Neuron (in vitro differentiated cells): ENCODE measurements around the gene MARCHF3.
"Not testable (repeated sequence)": the region's sequence is repeated elsewhere in the genome, so short reads cannot be mapped to it uniquely, and the experiment has no call there.

Experiments
- H2AFZ ChIP-seq: one replicate; pipeline ENCODE4 v1.6.1; 2013; ENCODE audit warnings: low read depth, mild to moderate bottlenecking, inconsistent platforms, low read length, moderate library complexity
- H3K27me3 ChIP-seq: one replicate; pipeline ENCODE4 v1.6.1; 2013; ENCODE audit warnings: low read length; ENCODE audit not compliant: insufficient read depth
- H3K36me3 ChIP-seq: one replicate; pipeline ENCODE4 v1.6.1; 2013; ENCODE audit warnings: low read length; ENCODE audit not compliant: insufficient read depth
- H3K4me1 ChIP-seq: one replicate; pipeline ENCODE4 v1.6.1; 2013; ENCODE audit warnings: low read length; ENCODE audit not compliant: insufficient read depth
- H3K4me3 ChIP-seq: 2 replicates; pipeline ENCODE4 v1.5.1; 2013; ENCODE audit warnings: mild to moderate bottlenecking, low read length, moderate library complexity
- H3K9me3 ChIP-seq: one replicate; pipeline ENCODE4 v1.6.1; 2013; ENCODE audit warnings: low read length

Gene MARCHF3

DNA sequence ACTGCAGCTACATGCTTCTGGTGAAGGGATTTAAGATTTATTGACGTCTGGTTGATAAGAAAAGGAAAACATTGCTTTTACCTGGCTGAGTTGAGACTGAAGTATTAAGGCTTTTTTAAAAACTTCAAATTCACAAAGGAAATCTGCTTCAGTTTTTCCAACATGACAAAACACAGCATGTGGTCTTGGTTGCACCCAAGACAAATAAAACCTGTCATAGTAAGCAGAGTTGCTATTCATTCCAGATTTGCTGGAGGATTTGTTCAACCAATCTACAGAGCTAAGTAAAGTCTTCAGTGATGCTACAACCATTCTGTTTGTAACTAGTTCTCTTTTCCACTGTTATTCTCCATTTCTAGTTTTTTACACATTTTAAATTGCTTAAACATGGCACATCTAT is 31.6 kb upstream of the MARCHF3 start:
- Histone ChIP-seq H3K4me1 (peaks cover 20% of the 10 kb centered on the region), H3K4me3 (no peak overlapping the region), H2AFZ (no peak overlapping the region), H3K27me3 (no peaks in the 10 kb centered on the region), H3K9me3 (no peaks in the 10 kb centered on the region), H3K36me3 (no peaks in the 10 kb centered on the region)

DNA sequence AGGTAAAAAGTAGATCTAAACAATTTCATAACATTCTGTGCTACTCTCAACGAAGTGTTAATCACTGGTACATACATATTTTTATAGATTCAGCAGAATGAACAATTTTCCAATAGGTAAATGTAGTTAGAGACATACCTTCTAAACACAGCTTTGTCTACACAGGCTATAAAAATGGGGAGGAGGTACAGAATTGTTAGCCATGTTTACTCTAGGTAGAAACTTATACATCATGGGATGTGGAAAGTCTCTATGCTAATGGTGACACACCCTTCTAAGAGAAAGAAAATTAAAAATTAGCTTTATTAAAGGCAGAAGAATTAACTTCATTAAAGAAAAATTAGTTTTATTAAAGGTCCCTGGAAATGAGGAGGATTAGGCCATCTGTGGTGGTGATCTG is 31.2 kb upstream of the MARCHF3 start:
- H3K27me3 ChIP-seq, result no peaks in the 10 kb centered on the region
- no peaks in the 10 kb centered on the region for H3K9me3 ChIP-seq
- H3K4me1 ChIP-seq, result peaks cover 20% of the 10 kb centered on the region
- no peaks in the 10 kb centered on the region for H3K36me3 ChIP-seq
- no peak overlapping the region for H2AFZ ChIP-seq
- H3K4me3 ChIP-seq, result no peak overlapping the region

DNA sequence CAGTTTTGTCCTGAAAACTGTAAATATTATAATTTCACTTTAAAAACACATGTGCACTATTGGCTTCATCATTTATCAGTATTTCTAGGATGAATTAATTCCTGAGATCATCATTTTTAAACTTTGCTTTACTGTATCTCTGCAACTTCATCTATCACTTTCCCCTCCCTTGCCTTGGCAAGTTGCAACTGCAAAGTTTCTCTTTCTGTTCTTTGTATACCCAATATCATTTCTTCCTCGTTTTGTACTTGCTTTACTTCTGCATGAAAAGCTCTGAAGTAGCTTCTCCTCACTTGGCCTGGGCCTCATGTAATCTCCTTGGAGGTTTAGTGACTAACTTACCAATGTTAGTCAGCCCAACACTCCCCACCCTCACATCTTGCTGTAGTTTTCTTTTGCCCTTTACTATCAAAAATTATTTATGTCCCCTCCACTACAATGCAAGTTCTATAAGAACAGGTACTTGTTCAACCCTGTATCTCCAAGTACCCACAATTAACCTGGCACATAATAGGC is 30.2 kb upstream of the MARCHF3 start:
- Histone ChIP-seq H3K36me3 (no peaks in the 10 kb centered on the region), H3K4me1 (peaks cover 20% of the 10 kb centered on the region), H3K9me3 (no peaks in the 10 kb centered on the region), H2AFZ (no peak overlapping the region), H3K4me3 (no peak overlapping the region), H3K27me3 (no peaks in the 10 kb centered on the region)

DNA sequence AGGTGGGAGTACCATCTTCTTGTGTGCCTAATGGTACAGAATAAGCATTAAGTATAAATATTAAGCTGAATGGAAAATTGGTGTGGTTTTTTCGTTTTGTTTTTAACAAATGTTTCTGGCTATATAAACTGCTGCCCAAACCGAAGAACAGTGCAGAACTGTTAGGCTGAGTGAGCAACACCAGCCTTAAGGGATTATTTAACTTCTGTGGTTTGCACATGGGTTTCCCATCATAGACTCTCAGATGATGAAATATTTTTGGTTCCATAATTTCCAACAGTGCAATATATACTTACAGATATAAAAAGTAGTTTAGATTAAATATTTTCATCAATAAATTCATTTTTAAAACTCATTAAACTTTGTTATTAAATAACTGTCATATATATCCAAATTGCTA is 26.5 kb upstream of the MARCHF3 start:
- Histone ChIP-seq H3K27me3 (no peaks in the 10 kb centered on the region), H3K36me3 (no peaks in the 10 kb centered on the region), H2AFZ (no peak overlapping the region), H3K9me3 (no peaks in the 10 kb centered on the region), H3K4me3 (no peak overlapping the region), H3K4me1 (no peaks in the 10 kb centered on the region)

DNA sequence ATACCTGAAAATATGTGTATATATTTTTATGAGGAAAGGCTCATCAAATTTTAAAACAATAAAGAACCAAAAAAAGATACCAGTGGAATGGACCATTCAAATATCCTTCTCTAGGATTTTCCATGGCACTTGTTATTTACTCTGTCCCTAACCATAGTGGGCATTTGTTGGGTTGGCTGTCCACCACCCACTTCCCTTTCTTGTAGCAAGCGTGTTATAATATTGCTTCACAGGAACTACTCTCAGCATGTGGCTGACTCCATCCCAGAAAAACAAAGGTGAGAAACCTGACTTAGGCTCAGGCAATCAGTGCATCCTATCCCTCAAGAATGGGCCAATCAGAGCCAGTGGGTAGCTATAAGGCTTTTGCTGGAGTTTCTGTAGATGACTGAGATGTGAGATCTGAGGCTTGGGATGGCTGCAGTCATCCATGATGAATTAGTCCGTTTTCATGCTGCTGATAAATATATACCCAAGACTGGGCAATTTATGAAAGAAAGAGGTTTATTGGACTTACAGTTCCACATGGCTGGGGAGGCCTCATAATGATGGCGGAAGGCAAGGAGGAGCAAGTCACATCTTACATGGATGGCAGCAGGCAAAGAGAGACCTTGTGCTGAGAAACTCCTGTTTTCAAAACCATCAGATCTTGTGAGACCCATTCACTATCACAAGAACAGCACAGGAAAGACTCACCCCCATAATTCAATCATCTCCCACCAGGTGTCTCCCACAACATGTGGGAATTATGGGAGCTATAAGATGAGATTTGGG is 25.7 kb upstream of the MARCHF3 start:
- H3K9me3 ChIP-seq, result no peaks in the 10 kb centered on the region
- no peaks in the 10 kb centered on the region for H3K36me3 ChIP-seq
- H2AFZ ChIP-seq, result no peak overlapping the region
- H3K4me3 ChIP-seq, result no peak overlapping the region
- no peaks in the 10 kb centered on the region for H3K4me1 ChIP-seq
- H3K27me3 ChIP-seq, result no peaks in the 10 kb centered on the region

DNA sequence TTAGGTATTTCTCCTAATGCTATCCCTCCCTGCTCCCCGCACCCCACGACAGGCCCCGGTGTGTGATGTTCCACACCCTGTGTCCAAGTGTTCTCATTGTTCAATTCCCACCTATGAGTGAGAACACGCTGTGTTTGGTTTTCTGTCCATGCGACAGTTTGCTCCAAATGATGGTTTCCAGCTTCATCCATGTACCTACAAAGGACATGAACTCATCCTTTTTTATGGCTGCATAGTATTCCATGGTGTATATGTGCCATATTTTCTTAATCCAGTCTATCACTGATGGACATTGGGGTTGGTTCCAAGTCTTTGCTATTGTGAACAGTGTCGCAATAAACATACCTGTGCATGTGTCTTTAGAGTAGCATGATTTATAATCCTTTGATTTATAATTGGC is 23.2 kb upstream of the MARCHF3 start:
- H3K27me3 ChIP-seq, H2AFZ ChIP-seq, H3K4me1 ChIP-seq, H3K9me3 ChIP-seq, H3K4me3 ChIP-seq, H3K36me3 ChIP-seq: not testable (repeated sequence)

DNA sequence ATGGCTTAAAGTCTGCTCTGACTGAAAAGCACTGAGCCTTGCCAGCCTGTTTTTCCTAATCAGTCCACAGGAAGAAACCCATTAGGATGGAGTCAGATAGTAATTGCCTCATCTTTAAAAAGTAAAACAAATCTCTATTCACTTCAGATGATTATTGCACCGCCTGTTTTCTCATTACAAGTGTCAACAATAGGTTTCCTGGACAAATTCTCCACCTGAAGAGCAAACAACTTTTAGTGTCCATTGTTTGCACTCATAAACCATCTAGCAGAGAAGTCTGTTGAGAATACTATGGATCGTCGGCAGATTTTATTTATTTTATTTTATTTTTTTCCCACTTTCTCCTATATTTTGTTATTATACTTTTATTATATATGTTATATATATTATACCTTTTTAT is 22.7 kb upstream of the MARCHF3 start:
- Histone ChIP-seq H3K4me3 (no peak overlapping the region), H3K4me1 (no peaks in the 10 kb centered on the region), H2AFZ (no peak overlapping the region), H3K9me3 (no peaks in the 10 kb centered on the region), H3K27me3 (no peaks in the 10 kb centered on the region), H3K36me3 (no peaks in the 10 kb centered on the region)

DNA sequence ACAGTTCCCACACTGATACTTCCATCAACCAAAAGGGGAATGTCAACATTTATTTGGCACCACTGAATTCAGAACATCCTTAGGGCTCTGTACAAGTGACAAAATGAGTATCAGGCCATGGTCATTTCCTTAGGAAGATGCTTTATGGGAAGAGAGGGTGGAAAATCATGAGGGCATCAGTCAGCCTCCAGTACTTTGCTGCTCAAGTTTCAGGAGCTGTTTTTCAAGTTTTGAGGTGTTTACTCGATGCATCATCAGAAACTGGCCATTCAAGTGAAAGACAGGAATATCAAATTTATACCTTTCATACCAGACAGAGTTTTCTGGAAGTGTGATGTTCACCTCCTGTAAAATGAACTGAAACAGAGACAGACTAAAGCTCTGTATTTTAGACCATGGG is 21.2 kb upstream of the MARCHF3 start:
- no peaks in the 10 kb centered on the region for H3K9me3 ChIP-seq
- no peaks in the 10 kb centered on the region for H3K27me3 ChIP-seq
- no peak overlapping the region for H2AFZ ChIP-seq
- H3K36me3 ChIP-seq, result no peaks in the 10 kb centered on the region
- H3K4me3 ChIP-seq, result no peak overlapping the region
- no peaks in the 10 kb centered on the region for H3K4me1 ChIP-seq

DNA sequence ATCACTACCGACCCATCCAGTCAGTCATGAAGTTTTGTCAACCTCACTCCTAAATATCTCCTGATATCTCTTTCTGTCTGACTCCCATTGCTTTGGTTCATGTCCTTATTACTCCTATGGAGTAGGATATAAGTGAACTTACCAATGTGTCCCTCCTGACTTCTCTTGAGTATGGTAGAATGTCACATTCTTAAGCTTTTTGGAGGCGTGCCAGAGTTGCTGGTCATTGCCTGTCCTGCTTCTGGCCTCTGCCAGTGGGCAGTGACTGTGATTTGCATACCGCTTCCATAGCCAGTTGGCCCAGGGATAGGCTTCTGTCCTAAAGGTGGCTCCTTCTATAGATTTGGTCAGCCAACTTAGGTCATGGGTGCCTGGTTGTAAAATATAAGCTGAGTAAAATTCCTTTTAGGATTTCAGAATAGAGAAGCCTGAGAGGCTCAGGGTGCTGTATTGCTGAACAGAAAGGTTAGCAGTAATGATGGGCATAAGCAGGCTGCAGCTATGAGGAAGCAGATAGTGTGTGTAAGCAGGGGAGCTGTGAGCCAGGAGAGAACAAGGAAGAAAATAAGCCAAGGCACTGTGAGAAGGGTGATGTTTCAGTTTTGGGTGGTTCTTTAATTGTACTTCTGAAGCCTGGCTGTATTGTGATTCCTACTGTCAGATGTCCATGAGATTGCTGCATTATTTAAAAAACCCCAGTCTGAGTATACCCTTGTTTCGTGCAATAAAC is 16.1 kb upstream of the MARCHF3 start:
- H3K36me3 ChIP-seq, result no peaks in the 10 kb centered on the region
- H3K27me3 ChIP-seq, result no peaks in the 10 kb centered on the region
- H3K4me1 ChIP-seq, result peaks cover 10% of the 10 kb centered on the region
- H3K4me3 ChIP-seq, result no peak overlapping the region
- H2AFZ ChIP-seq, result no peak overlapping the region
- H3K9me3 ChIP-seq, result no peaks in the 10 kb centered on the region

DNA sequence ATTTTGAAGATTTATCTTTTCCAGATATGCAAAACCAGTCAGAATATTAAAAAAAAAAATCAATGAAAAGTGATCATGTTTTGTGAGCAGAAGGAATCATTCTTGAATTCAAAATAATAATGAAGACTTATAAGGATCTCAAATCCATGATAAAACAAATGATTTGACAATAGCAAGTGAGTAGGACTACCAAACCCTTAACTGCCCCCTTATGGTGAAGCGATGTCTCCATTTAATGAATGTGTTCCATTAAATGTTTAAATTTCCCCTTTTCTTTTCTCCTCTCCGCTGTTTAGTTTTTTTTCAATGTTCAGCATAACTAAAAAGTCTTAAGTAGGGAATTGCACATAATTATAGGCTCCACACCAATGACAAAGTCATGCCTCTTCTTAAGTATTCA is 12.2 kb upstream of the MARCHF3 start:
- Histone ChIP-seq H2AFZ (no peak overlapping the region), H3K9me3 (no peaks in the 10 kb centered on the region), H3K4me1 (peaks cover 10% of the 10 kb centered on the region), H3K4me3 (no peak overlapping the region), H3K27me3 (no peaks in the 10 kb centered on the region), H3K36me3 (no peaks in the 10 kb centered on the region)

DNA sequence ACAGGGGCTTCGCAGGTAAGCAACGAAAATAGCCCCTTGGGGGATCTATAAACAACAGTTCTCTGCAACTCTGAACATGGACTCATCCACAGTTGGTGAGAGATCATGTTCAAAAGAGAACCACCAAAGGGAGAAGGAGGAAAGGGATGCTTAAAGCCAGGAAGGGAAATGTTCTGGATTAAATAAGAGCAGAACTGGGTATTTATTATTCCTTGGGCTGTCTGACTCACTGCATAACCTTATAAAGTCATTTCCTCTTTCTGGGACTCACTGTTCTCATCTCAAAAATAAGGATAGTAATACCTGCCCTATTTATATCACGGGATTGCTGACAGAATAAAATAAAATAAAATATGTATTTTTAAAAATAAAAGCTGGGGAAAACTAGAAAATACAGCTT is 11.2 kb upstream of the MARCHF3 start:
- no peaks in the 10 kb centered on the region for H3K27me3 ChIP-seq
- H2AFZ ChIP-seq, result no peak overlapping the region
- H3K9me3 ChIP-seq, result no peaks in the 10 kb centered on the region
- no peak overlapping the region for H3K4me3 ChIP-seq
- no peaks in the 10 kb centered on the region for H3K36me3 ChIP-seq
- H3K4me1 ChIP-seq, result peaks cover 10% of the 10 kb centered on the region

DNA sequence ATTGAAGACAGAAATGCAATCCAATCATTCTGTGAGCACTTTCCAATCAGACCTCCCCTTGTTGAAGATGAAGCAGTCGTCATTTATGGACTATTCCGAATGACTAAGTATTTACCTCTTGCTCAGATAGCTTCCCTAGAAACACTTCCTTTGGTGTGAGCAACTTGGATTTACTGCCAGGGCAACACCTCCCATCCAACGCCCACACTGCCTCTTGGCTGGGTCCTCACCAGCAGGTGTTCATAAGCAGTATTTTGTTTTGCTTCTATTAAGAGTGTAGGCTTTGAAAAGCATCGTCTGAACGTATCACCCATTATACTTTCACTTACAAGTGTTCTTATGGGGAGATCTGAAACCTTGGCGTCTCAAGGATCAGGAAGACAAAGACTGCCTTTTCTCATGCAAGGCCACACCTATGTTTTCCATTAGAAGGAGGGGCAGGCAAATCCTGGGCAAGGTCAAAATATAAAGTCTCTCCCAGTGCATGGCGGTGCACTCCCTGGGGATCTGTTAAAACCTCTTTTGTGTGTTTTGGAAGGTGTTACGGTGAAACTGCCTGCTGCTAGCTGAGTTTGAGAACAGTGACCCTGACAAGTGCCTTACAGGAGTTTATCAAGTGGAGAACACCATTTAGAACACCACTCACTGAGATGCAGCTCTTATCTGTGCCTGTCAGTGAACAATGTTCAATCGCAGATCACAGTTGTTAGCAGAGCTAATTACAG is 10.6 kb upstream of the MARCHF3 start:
- no peaks in the 10 kb centered on the region for H3K9me3 ChIP-seq
- no peaks in the 10 kb centered on the region for H3K27me3 ChIP-seq
- no peaks in the 10 kb centered on the region for H3K36me3 ChIP-seq
- H3K4me3 ChIP-seq, result no peak overlapping the region
- H2AFZ ChIP-seq, result no peak overlapping the region
- peaks cover 10% of the 10 kb centered on the region for H3K4me1 ChIP-seq

DNA sequence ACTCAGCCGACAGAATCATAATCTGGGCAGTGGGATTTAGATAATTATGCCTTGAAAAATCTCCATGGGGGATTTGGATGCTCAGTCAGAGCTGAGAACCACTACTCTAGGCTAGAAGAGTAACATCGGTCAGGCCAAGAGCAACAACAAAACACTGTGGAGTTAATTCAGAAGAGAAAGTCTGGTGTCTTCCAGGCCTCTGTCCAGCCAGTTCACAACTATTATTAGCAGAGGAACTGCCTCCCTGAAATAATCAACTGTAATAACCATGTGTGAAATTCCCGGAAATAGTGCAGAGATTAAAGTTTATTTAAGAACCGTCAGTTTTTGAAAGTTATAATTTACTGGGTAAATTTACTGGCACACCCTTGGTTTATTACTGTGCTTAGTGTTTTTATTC is 8.2 kb upstream of the MARCHF3 start:
- Histone ChIP-seq H3K9me3 (no peaks in the 10 kb centered on the region), H3K36me3 (no peaks in the 10 kb centered on the region), H3K4me1 (peaks cover 9% of the 10 kb centered on the region), H3K27me3 (peaks cover 3% of the 10 kb centered on the region), H2AFZ (no peak overlapping the region), H3K4me3 (no peak overlapping the region)
